DMS 273 (cell line): Measurements from ENCODE around the gene BORCS6.
A peak's percentile ranks its signal among the peaks of the same experiment; 100 is the strongest.

Experiments
- DNase-seq: peaks from one replicate; lab custom pipeline; 2025; ENCODE audit not compliant: unreplicated experiment; lab: John Stamatoyannopoulos, UW

Gene BORCS6

GRCh38 chr17:8155996-8156245, 34.1 kb downstream of the BORCS6 start:
- no peak for DNase-seq

- DNase-seq: no peak
Measured at GRCh38 chr17:8155231-8155995, 34.6 kb downstream of the BORCS6 start.

GRCh38 chr17:8154608-8155155, 35.3 kb downstream of the BORCS6 start:
- no peak for DNase-seq

GRCh38 chr17:8153957-8154607, 35.9 kb downstream of the BORCS6 start:
- peak; percentile 98 for DNase-seq

- peak; percentile 63 for DNase-seq
Measured at GRCh38 chr17:8153525-8153956, 36.4 kb downstream of the BORCS6 start.

GRCh38 chr17:8153031-8153451, 36.9 kb downstream of the BORCS6 start:
- peak; percentile 45 for DNase-seq

GRCh38 chr17:8152112-8152775, 37.7 kb downstream of the BORCS6 start, which contains the start of gene PER1:
Gene PER1 (minus strand): TSS chr17:8152404. CDS start chr17:8150706, 1,698 bp downstream.
- peak; percentile 85 for DNase-seq

GRCh38 chr17:8151641-8152111, 38.3 kb downstream of the BORCS6 start:
- DNase-seq: peak; percentile 61

GRCh38 chr17:8151120-8151640, 38.8 kb downstream of the BORCS6 start:
- no peak for DNase-seq

GRCh38 chr17:8150194-8151119, 39.5 kb downstream of the BORCS6 start:
- DNase-seq: no peak

- no peak for DNase-seq
Measured at GRCh38 chr17:8149419-8150193, 40.4 kb downstream of the BORCS6 start.

- no peak for DNase-seq
Measured at GRCh38 chr17:8148560-8148959, 41.4 kb downstream of the BORCS6 start.

GRCh38 chr17:8147805-8148404, 42.1 kb downstream of the BORCS6 start:
- no peak for DNase-seq

- DNase-seq: no peak
Measured at GRCh38 chr17:8147141-8147804, 42.7 kb downstream of the BORCS6 start.

GRCh38 chr17:8146381-8147140, 43.4 kb downstream of the BORCS6 start:
- no peak for DNase-seq

- DNase-seq: no peak
Measured at GRCh38 chr17:8145811-8146210, 44.2 kb downstream of the BORCS6 start.

- no peak for DNase-seq
Measured at GRCh38 chr17:8144401-8145231, 45.4 kb downstream of the BORCS6 start.
